ENCODE data around the gene TAS2R20.

DNA sequence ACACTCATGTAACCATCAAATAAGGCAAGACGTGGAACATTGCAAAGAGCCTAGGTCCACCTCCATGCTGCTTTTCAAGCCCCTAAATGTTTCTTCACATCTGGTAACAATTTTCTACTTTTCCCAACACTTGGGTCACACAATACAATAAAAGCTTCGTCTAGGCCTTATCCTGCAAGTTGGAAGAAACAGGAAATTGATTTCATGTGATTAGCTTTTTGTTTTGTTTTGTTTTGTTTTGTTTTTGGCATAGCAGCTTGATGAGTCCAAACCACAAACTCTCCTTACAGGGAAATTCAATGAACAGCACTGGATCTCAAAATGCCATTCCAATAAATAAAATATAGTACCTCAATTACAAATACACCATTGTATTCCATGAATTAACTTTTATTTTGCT lies 30.7 kb downstream of the TAS2R20 start:
- no peak for TF ChIP-seq TCF12 (IDR thresholded peaks at IDR 0.05)
- TF ChIP-seq, protein P1, sequence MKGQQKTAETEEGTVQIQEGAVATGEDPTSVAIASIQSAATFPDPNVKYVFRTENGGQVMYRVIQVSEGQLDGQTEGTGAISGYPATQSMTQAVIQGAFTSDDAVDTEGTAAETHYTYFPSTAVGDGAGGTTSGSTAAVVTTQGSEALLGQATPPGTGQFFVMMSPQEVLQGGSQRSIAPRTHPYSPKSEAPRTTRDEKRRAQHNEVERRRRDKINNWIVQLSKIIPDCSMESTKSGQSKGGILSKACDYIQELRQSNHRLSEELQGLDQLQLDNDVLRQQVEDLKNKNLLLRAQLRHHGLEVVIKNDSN (IDR thresholded peaks at IDR 0.05; ENCODE audit: borderline replicate concordance, low read depth) = no peak
- no peak for TF ChIP-seq NFIC (IDR thresholded peaks at IDR 0.05; ENCODE audit: borderline replicate concordance)
- TF ChIP-seq POLR2AphosphoS5 (IDR thresholded peaks at IDR 0.05; ENCODE audit: low read depth, low read length) = no peak
- TF ChIP-seq, protein P2, sequence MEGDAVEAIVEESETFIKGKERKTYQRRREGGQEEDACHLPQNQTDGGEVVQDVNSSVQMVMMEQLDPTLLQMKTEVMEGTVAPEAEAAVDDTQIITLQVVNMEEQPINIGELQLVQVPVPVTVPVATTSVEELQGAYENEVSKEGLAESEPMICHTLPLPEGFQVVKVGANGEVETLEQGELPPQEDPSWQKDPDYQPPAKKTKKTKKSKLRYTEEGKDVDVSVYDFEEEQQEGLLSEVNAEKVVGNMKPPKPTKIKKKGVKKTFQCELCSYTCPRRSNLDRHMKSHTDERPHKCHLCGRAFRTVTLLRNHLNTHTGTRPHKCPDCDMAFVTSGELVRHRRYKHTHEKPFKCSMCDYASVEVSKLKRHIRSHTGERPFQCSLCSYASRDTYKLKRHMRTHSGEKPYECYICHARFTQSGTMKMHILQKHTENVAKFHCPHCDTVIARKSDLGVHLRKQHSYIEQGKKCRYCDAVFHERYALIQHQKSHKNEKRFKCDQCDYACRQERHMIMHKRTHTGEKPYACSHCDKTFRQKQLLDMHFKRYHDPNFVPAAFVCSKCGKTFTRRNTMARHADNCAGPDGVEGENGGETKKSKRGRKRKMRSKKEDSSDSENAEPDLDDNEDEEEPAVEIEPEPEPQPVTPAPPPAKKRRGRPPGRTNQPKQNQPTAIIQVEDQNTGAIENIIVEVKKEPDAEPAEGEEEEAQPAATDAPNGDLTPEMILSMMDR (IDR thresholded peaks at IDR 0.05) = no peak
- TF ChIP-seq, protein P3, sequence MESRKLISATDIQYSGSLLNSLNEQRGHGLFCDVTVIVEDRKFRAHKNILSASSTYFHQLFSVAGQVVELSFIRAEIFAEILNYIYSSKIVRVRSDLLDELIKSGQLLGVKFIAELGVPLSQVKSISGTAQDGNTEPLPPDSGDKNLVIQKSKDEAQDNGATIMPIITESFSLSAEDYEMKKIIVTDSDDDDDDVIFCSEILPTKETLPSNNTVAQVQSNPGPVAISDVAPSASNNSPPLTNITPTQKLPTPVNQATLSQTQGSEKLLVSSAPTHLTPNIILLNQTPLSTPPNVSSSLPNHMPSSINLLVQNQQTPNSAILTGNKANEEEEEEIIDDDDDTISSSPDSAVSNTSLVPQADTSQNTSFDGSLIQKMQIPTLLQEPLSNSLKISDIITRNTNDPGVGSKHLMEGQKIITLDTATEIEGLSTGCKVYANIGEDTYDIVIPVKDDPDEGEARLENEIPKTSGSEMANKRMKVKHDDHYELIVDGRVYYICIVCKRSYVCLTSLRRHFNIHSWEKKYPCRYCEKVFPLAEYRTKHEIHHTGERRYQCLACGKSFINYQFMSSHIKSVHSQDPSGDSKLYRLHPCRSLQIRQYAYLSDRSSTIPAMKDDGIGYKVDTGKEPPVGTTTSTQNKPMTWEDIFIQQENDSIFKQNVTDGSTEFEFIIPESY (IDR thresholded peaks at IDR 0.05; ENCODE audit: borderline replicate concordance, low read depth) = no peak
- TF ChIP-seq TAF1 (IDR thresholded peaks at IDR 0.05; ENCODE audit: borderline replicate concordance, low read depth, low read length) = no peak
